NCI-H1694 treated with DMSO at 0.1 percent for 48 hours (cell line): ENCODE measurements around the gene KANK2.
"Not testable (repeated sequence)": the region's sequence is repeated elsewhere in the genome, so short reads cannot be mapped to it uniquely, and the experiment has no call there.

Source experiments
- DNase-seq: peaks from one replicate; lab custom pipeline; 2025; lab: John Stamatoyannopoulos, UW

Gene KANK2

GRCh38 chr19:11140023-11140538 is 57.3 kb downstream of the KANK2 start:
- not testable (repeated sequence) for DNase-seq

GRCh38 chr19:11138601-11139300 is 58.6 kb downstream of the KANK2 start:
- DNase-seq, result peak; percentile 10

GRCh38 chr19:11137542-11138384 is 59.6 kb downstream of the KANK2 start:
- peak; percentile 66 for DNase-seq

GRCh38 chr19:11136400-11137101 is 60.8 kb downstream of the KANK2 start:
- DNase-seq, result no peak

- DNase-seq, result no peak
These were observed 65.9 kb downstream of the KANK2 start for GRCh38 chr19:11131471-11131870.

- DNase-seq, result peak; percentile 38
These were observed 66.4 kb downstream of the KANK2 start for GRCh38 chr19:11130824-11131455.

- no peak for DNase-seq
These were observed 69.4 kb downstream of the KANK2 start for GRCh38 chr19:11127905-11128304.

GRCh38 chr19:11125994-11126685 is 71.2 kb downstream of the KANK2 start:
- DNase-seq, result peak; percentile 31

- DNase-seq, result not testable (repeated sequence)
These were observed 73.2 kb downstream of the KANK2 start for GRCh38 chr19:11124157-11124556.

- DNase-seq, result no peak
These were observed 74.2 kb downstream of the KANK2 start for GRCh38 chr19:11123114-11123513.

- DNase-seq, result not testable (repeated sequence)
These were observed 75.4 kb downstream of the KANK2 start for GRCh38 chr19:11121963-11122362.

GRCh38 chr19:11116507-11116906 is 80.8 kb downstream of the KANK2 start:
- no peak for DNase-seq

- no peak for DNase-seq
These were observed 81.4 kb downstream of the KANK2 start for GRCh38 chr19:11115895-11116446.

- DNase-seq, result no peak
These were observed 82.3 kb downstream of the KANK2 start for GRCh38 chr19:11115042-11115441.
